Hematopoietic multipotent progenitor cell treated with erythropoietin and hydrocortisone succinate and interleukin-3 and kit ligand, for 8 days (in vitro differentiated cells): ENCODE results near the gene LCN6.
"Not testable (repeated sequence)": the region's sequence is repeated elsewhere in the genome, so short reads cannot be mapped to it uniquely, and the experiment has no call there.

ENCODE experiments used
- DNase-seq: peaks from one replicate; pipeline ENCODE4 v3.0.0-alpha.2; 2015

The LCN6 gene

DNA sequence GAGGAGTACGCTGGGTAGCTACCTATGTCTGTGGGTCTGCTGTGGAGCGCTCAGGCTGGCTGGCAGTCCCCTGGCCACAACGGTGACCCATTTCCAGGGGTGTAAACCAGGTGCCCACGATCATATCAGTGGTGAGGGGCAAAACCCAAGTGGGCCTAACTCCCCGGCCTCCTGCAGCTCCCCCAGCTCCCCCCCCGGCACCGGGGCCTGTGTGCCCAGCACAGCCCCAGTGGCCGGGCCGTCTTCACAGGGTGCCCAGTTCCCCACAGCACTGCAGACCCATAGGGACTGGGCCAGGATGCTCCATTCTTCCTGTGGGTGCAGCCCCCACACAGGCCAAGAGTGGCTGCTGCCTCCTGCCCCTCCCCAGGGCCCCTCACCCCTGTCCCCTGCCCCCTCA, 10.7 kb upstream of the LCN6 start:
- no peak for DNase-seq

- DNase-seq: no peak
Observed at GRCh38 chr9:136757751-136758140, 9.4 kb upstream of the LCN6 start.

DNA sequence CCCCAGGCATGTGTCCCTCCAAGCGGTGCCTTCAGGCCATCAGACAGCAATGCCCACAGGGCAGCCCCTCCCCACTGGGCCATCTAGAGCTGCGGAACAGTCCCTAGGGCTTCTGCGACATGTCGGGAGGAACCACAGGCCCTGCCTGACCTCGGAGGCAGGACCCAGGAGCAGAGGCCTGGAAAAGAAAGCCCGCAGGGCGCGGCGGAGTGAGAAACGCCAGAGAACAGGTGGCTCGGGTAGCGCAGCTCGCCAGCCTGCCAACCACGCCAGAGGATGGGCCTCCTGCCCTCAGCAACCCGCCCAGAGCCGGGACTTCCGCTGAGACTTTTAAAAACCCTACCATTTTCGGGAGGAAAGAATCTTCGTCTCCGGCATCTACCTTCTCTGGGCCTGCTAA, 9.0 kb upstream of the LCN6 start:
- DNase-seq: no peak

- DNase-seq: no peak
Observed at GRCh38 chr9:136756836-136757235, 8.5 kb upstream of the LCN6 start.

DNA sequence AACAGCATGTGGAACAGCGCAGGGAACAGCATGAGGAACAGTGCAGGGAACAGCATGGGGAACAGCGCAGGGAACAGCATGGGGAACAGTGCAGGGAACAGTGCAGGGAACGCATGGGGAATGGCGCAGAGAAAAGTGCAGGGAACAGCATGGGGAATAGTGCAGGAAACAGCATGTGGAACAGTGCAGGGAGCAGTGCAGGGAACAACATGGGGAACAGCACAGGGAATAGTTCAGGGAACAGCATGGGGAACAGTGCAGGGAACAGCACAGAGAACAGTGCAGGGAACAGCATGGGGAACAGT, 7.8 kb upstream of the LCN6 start:
- DNase-seq: no peak

DNA sequence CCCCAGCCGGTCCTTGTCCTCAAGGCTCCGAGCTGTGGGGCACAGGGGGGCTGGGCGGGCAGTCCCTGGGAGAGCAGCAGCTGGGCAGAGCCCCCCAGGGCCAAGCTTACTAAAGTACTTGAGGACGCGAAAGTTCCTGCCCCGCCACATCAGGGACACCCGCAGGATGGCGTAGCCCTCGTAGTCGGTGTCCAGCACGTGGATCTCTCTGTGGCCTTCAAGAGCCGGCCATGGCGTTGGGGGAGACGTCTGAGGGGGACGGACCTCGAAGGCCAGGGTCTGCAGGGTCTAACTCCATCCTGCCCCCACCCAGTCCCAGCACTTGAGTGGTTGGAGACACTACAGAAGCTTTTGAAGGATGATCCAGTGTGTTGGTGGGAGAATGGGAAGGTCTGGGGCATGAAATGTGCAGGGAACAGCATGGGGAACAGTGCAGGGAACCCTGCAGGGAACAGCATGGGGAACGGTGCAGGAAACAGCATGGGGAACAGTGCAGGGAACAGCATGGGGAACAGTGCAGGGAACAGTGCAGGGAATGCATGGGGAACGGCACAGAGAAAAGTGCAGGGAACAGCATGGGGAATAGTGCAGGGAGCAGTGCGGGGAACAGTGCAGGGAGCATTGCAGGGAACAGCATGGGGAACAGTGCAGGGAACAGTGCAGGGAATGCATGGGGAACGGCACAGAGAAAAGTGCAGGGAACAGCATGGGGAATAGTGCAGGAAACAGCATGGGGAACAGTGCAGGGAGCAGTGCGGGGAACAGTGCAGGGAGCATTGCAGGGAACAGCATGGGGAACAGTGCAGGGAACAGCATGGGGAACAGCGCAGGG, 7.2 kb upstream of the LCN6 start:
- not testable (repeated sequence) for DNase-seq

DNA sequence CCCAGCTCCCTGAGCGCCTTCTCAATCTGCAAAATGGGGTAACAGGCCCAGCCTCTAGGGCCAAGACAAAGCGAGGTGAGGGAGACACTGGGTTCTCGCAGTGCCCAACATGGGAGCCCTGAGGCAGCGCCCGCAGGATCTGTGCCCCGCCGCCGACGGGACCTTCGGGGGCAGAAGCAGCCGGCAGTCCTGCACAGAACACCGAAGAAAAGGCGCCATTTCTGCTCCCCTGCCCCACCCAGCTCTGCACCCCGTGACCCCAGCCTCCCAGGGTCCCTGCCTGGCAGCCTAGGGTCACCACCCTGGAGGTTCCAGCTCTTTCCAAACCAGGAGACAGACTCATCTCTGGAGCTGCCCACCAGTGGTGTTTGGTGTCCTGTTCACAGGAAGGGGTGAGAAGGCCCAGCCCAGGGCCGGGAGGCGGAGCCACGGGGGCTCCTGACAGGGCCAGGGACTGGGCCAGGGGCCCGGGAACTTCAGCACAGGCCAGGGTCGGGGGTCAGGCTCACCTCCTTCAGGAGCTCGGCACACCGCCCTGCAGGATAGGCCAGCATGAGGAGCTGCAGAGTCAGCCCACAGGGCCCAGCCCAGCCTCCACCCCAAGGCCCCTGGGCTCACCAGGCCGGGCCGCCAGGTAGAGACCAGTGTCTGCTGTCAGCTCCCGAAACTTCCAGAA, 6.4 kb upstream of the LCN6 start:
- DNase-seq: no peak

DNA sequence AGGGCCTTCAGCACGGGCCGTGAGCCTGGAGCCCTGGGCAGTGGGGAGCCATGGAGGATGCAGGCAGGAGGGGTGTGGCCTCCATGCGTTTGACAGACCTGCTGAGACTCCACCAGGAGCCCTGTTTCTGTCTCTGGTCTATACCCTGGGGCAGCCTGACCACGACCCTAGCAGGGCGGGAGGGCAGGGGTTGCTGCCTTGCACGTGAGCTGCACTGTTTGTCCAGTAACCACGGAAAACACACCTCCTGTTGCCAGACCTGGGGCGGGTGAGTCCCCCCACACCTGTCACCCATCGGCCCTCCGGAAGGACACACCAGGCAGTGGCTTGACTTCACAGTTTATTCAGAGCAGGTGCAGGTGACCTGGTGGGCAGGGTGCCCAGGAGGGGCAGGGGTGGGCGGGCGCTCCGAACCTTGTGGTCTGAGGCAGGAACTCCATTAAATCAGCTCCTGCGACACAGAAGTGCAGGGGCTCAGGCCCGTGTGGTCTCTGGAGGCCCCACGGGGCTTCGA, 5.8 kb upstream of the LCN6 start:
- DNase-seq: no peak

- no peak for DNase-seq
Observed at GRCh38 chr9:136753371-136754058, 5.2 kb upstream of the LCN6 start.

- DNase-seq: no peak
Observed at GRCh38 chr9:136751814-136752213, 3.5 kb upstream of the LCN6 start.

DNA sequence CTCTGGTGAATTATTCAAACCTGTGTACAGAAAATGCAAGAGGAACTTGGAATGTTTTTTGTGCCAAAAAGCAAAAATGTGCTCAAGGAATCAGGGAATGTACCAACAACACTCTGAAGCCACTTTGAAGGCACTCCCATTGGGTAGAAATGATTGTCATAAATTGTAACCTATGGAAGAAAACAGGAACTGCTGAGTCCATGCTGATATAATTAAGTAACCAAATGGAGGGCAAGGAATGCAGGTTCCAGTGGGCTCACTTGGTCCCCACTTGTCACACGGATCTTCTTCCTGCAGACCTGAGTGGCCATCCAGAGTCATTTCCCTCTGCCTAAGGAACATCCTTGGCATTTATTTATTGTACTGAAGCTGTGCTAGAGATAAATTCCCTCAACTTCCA, 2.9 kb upstream of the LCN6 start:
- no peak for DNase-seq

DNA sequence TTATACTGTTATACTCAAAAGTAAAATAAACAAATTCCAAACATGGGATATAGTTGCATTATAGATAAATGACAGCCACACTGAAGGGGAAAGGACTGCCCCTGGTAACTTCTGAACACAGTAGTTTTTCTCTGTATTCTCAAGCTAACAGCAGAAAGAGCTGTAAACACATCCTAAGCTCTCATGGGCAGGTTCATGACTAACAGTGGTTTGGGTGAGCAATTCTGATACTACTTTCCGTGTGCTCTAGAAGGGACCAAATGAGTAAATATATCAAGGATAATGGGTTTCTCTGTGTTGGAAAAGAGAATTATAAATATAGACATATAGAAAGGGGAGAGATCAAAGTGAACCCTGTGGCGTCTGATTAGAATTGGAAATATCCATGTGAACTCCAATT, 2.2 kb upstream of the LCN6 start:
- no peak for DNase-seq

DNA sequence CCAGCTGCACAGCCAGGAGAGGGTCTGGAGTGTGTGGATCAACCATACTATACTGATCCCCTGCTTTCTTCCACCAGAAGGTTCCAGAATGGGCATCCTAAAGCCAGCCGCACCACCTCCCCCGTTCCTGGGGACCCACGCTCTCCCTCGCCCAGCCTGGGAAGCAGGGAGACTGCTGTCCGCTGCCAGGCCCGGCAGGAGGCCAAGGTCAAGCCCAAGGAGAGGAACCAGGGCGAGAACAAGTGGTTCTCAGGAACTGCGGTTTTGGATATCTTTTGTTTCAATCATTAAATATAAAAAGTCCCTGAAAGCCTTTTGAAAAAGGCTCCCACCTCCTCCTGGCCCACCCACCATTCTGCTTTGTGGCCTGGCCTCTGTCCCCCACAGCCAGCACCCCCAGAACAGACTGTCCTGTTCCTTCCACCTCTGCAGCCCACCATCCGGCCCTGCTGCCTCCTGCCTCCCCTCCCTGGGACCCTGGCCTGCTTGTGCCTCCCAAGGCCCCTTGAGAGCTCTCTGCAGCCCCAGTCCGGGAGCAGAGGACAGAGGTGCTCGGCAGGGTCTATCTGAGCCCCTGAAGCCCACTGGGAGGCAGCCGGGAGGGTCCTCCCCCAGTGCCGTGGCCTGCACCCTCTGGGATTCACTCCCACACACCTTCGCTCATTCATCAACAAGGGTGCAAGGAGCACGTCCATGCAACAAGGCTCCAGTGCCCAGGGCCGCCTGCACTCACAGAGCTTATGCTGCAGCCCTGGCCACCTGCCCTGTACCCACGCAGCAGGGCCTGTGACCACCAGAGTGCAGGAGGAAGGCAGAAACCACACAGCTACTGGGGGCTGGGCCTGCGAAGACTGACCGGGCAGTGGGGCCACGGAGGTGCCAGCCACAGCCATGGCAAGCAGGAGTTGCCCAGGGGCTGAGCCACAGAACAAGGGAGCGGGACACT, 614 bp upstream of the LCN6 start:
- no peak for DNase-seq

- DNase-seq: no peak
Observed at GRCh38 chr9:136747161-136748060, 914 bp downstream of the LCN6 start.

DNA sequence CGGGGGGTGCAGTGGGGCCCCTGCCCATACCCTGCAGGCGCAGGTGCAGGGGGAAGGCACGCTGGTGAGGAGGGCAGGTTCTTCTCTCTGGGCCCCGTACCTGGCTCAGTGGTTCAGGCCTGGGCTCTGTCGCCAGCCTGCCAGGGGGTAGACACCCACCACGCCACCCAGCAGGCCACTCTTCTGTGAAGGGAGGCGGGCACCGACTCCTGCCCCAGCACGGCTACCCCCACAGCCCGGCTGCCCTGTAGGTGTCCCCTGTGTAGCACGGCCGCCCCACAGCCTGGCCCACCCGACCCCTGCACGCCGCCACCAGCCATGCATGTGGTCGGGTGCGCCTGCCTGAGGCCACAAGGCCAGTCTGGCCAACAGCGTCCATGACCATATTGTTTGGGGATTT, 1.7 kb downstream of the LCN6 start:
- no peak for DNase-seq

GRCh38 chr9:136746155-136746490, 2.2 kb downstream of the LCN6 start:
- no peak for DNase-seq

- DNase-seq: no peak
Observed at GRCh38 chr9:136745389-136746154, 2.8 kb downstream of the LCN6 start.

DNA sequence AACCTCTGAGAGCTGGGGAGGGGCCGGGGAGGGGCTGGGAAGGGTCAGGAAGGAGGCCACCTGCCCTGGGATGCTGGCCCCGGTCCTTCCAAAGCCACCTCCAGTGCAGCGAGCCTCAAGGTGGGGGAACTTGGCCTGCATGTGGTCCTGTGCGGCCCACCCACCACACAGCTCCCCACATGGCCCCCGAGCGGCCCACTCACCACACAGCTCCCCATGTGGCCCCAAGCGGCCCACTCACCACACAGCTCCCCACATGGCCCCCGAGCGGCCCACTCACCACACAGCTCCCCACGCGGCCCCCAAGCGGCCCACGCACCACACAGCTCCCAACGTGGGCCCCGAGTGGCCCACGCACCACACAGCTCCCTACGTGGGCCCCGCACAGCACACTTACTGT, 3.6 kb downstream of the LCN6 start:
- DNase-seq: no peak

GRCh38 chr9:136743639-136744211, 4.6 kb downstream of the LCN6 start:
- no peak for DNase-seq

DNA sequence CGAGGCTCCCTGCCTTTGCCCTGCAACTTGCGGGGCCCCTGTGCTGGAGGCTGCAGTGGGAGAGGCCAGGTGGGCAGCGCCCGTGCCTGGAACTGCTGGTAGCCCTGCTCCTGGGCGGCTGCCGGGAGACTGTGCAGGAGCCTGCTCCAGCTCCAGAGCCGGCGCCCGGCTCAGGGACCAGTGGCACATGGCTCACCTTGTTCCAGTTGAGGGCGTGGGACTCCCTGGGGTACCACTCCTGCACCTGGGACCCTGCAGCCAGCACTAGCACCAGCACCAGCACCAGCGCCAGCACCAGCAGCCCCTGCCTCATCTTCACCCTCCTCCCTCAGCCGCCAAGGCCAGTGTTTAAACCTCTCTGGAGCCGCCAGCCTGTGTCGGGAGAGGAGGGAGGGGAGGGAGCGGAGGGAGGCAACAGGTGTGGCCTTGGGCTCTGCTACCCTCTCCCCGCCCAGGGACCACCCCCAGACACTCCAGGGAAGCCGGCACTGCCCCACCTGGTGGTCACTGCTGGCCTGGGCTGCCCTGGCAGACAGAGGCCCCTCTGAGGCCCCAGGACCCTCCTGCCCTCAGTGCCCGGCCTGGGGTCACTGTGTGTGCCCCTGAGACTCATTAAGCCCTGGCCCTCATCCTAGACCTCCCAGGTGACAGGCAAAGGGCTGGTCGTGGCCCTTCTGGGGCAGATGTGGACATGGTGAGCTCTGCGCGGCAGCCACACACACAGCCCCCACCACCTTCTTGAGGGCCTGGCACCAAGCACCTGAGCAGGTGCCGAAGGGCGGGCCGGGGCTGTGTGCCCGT, 5.5 kb downstream of the LCN6 start, which contains the start of gene LCN10:
Gene LCN10 (minus strand): TSS at position 350 of the 801 bp plus-strand sequence. CDS start 37 bp downstream, at position 313.
- DNase-seq: no peak
